Loucy (cell line): ENCODE data around the gene POGLUT2.
"Not testable (repeated sequence)": the region's sequence is repeated elsewhere in the genome, so short reads cannot be mapped to it uniquely, and the experiment has no call there.

Experiments
- H2AFZ ChIP-seq: fragments of 200-600 bp; sonication (generic); 2 replicates; pipeline ENCODE4 v1.6.0; 2016; ENCODE audit warnings: antibody characterized with exemption, mild to moderate bottlenecking, low read length, moderate library complexity
- H3F3A ChIP-seq: fragments of 200-600 bp; 2 replicates; pipeline ENCODE4 v1.6.0; 2016; ENCODE audit warnings: antibody characterized with exemption, low read depth, mild to moderate bottlenecking
- H3K27me3 ChIP-seq: fragments of 200-600 bp; sonication (generic); 2 replicates; pipeline ENCODE4 v1.6.1; 2014; ENCODE audit warnings: low read length, mild to moderate bottlenecking; ENCODE audit not compliant: insufficient read depth, poor library complexity, severe bottlenecking
- H3K36me3 ChIP-seq: fragments of 200-600 bp; sonication (generic); 2 replicates; pipeline ENCODE4 v1.6.1; 2016; ENCODE audit warnings: low read length; ENCODE audit not compliant: insufficient read depth
- H3K4me1 ChIP-seq: fragments of 200-600 bp; sonication (generic); 2 replicates; pipeline ENCODE4 v1.5.1; 2014; ENCODE audit warnings: low read length, mild to moderate bottlenecking; ENCODE audit not compliant: insufficient read depth, poor library complexity, severe bottlenecking
- H3K4me2 ChIP-seq: fragments of 200-600 bp; sonication (generic); 2 replicates; pipeline ENCODE4 v1.6.0; 2014; ENCODE audit warnings: antibody characterized with exemption, low read length, low read depth, mild to moderate bottlenecking; ENCODE audit not compliant: poor library complexity, severe bottlenecking
- H3K4me3 ChIP-seq: fragments of 200-600 bp; sonication (generic); 2 replicates; pipeline ENCODE4 v1.5.1; 2014; ENCODE audit warnings: low read length, mild to moderate bottlenecking, mixed read lengths; ENCODE audit not compliant: poor library complexity, severe bottlenecking
- H3K79me2 ChIP-seq: fragments of 200-600 bp; sonication (generic); 2 replicates; pipeline ENCODE4 v1.6.1; 2014; ENCODE audit warnings: low read length; ENCODE audit not compliant: insufficient read depth
- H3K9ac ChIP-seq: fragments of 200-600 bp; sonication (generic); 2 replicates; pipeline ENCODE4 v1.6.0; 2014; ENCODE audit warnings: mild to moderate bottlenecking, low read depth, low read length, moderate library complexity; ENCODE audit not compliant: poor library complexity, severe bottlenecking
- H3K9me2 ChIP-seq: fragments of 200-600 bp; sonication (generic); replicated peaks from 2 replicates; pipeline ENCODE4 v1.6.1; 2016; ENCODE audit warnings: low read depth, low read length, mixed read lengths
- H3K9me3 ChIP-seq: fragments of 200-600 bp; sonication (generic); 2 replicates; pipeline ENCODE4 v1.6.1; 2014; ENCODE audit warnings: mild to moderate bottlenecking, antibody characterized with exemption, low read length, low read depth; ENCODE audit not compliant: insufficient read depth
- H4K20me1 ChIP-seq: fragments of 200-600 bp; sonication (generic); 2 replicates; pipeline ENCODE4 v1.6.0; 2014; ENCODE audit warnings: antibody characterized with exemption, low read length, mild to moderate bottlenecking; ENCODE audit not compliant: insufficient read depth, poor library complexity, severe bottlenecking
- CTCF ChIP-seq: fragments of 200-600 bp; sonication (generic); conservative IDR thresholded peaks from 2 replicates; pipeline ENCODE4 v1.5.1; 2014; ENCODE audit warnings: mild to moderate bottlenecking, antibody characterized with exemption, low read length
- EZH2phosphoT487 ChIP-seq: fragments of 200-600 bp; IDR thresholded peaks from 2 replicates; pipeline ENCODE4 v1.6.1; 2018; ENCODE audit warnings: antibody characterized with exemption, mild to moderate bottlenecking, moderate library complexity, borderline replicate concordance

POGLUT2 gene

GRCh38 chr13:102781591-102781990 is 17.2 kb downstream of the POGLUT2 start:
- H3K27me3 ChIP-seq, result no peaks in the 10 kb centered on the region
- no peaks in the 10 kb centered on the region for H4K20me1 ChIP-seq
- TF ChIP-seq EZH2phosphoT487 (no peak), CTCF (no peak)
- H3K4me1 ChIP-seq, result peaks cover 24% of the 10 kb centered on the region
- no peak overlapping the region for H3K4me3 ChIP-seq
- H3K9me3 ChIP-seq, result peaks cover 7% of the 10 kb centered on the region
- no peak overlapping the region for H3K9ac ChIP-seq
- H3K9me2 ChIP-seq, result no peaks in the 10 kb centered on the region
- H3K4me2 ChIP-seq, result no peak overlapping the region
- H3K36me3 ChIP-seq, result no peaks in the 10 kb centered on the region
- no peak overlapping the region for H2AFZ ChIP-seq
- peaks cover 10% of the 10 kb centered on the region; the same call in 1 of the 2 replicates for H3F3A ChIP-seq
- no peaks in the 10 kb centered on the region for H3K79me2 ChIP-seq

GRCh38 chr13:102780656-102781055 is 18.1 kb downstream of the POGLUT2 start:
- H2AFZ ChIP-seq, H3K9me3 ChIP-seq, H3K27me3 ChIP-seq, H3K79me2 ChIP-seq, H3K9me2 ChIP-seq, H3K36me3 ChIP-seq, H4K20me1 ChIP-seq: not testable (repeated sequence)
- Histone ChIP-seq H3F3A (peaks cover 13% of the 10 kb centered on the region; the same call in 1 of the 2 replicates), H3K4me3 (peak overlapping the region; percentile 13), H3K9ac (peak overlapping the region; percentile 37), H3K4me1 (peaks cover 24% of the 10 kb centered on the region), H3K4me2 (peak overlapping the region; percentile 45)

GRCh38 chr13:102779436-102780159 is 19.2 kb downstream of the POGLUT2 start:
- Histone ChIP-seq H3K9ac (peak overlapping the region; percentile 37), H3K4me1 (peaks cover 24% of the 10 kb centered on the region), H3K4me3 (peak overlapping the region; percentile 13), H3K9me3 (peaks cover 7% of the 10 kb centered on the region), H3K79me2 (no peaks in the 10 kb centered on the region), H3K9me2 (no peaks in the 10 kb centered on the region), H3K4me2 (peak overlapping the region; percentile 45), H3K27me3 (no peaks in the 10 kb centered on the region), H3K36me3 (no peaks in the 10 kb centered on the region), H3F3A (peaks cover 13% of the 10 kb centered on the region; the same call in 1 of the 2 replicates), H4K20me1 (no peaks in the 10 kb centered on the region), H2AFZ (no peak overlapping the region)
- TF ChIP-seq EZH2phosphoT487, result no peak
- no peak for TF ChIP-seq CTCF

- H3K36me3 ChIP-seq, result no peaks in the 10 kb centered on the region
- H3K9me3 ChIP-seq, result peaks cover 7% of the 10 kb centered on the region
- H3F3A ChIP-seq, result peaks cover 13% of the 10 kb centered on the region; the same call in 1 of the 2 replicates
- H3K27me3 ChIP-seq, result no peaks in the 10 kb centered on the region
- no peak overlapping the region for H2AFZ ChIP-seq
- no peaks in the 10 kb centered on the region for H4K20me1 ChIP-seq
- peaks cover 7% of the 10 kb centered on the region for H3K79me2 ChIP-seq
- no peak overlapping the region for H3K4me3 ChIP-seq
- H3K9ac ChIP-seq, result no peak overlapping the region
- H3K4me1 ChIP-seq, result peaks cover 28% of the 10 kb centered on the region
- TF ChIP-seq CTCF, result no peak
- no peak for TF ChIP-seq EZH2phosphoT487
- H3K4me2 ChIP-seq, result no peak overlapping the region
- no peaks in the 10 kb centered on the region for H3K9me2 ChIP-seq
Measured at GRCh38 chr13:102777736-102778135, 21.0 kb downstream of the POGLUT2 start.
